K562 (cell line): ENCODE measurements around the gene LENG8. TPM values are rescaled to one million over a fixed set of nuclear protein-coding genes. Genes with fewer than 3 reads are reported as not detected.

ENCODE experiments used
- ATAC-seq: fragments of 200-7000 bp; cut with Tn5 transposase; 3 replicates; pipeline ENCODE4 v1.9.1; 2020; ENCODE audit warnings: moderate library complexity
- BruUV-seq: library from RNA; stranded (reverse); fragments of 400-500 nt; replicated peaks from 2 replicates; lab custom pipeline; 2021; lab: Mats Ljungman, UMichigan
- CTCF ChIA-PET: fragments of 300-600 bp; formaldehyde crosslinking; extraction: SDS; loops from one replicate; lab custom pipeline; 2021; ENCODE audit warnings: low intra/inter-chr PET ratio; lab: Yijun Ruan, JAX
- POLR2A ChIA-PET: fragments of 300-600, 350-650 bp; sonication (Branson Sonifier 250); formaldehyde crosslinking; extraction: SDS; loops from one replicate; lab custom pipeline; 2021; ENCODE audit warnings: antibody characterized with exemption, inconsistent platforms; lab: Yijun Ruan, JAX
- DNase-seq, 4 experiments: peaks; one replicate each; pipeline versions ENCODE4 v3.0.0 to v3.0.0-alpha.2; 2011 to 2018; ENCODE audit warnings: low spot score in 3 of 4, mixed read lengths in 3 of 4; ENCODE audit errors: extremely low read depth in 1 of 4
- FAIRE-seq: peaks from 2 replicates; lab custom pipeline; 2011; peaks lifted over from hg19 to GRCh38; lab: Jason Lieb, UNC
- H2AFZ ChIP-seq: 2 replicates; pipeline ENCODE4 v1.6.0; 2011; ENCODE audit warnings: low read depth, low read length, control low read depth, inconsistent platforms
- H3K27ac ChIP-seq: fragments of 200-600 bp; 3 replicates; pipeline ENCODE4 v1.8.0; 2011; ENCODE audit warnings: low read depth, mild to moderate bottlenecking, control low read depth, inconsistent platforms, low read length, moderate library complexity, mixed read lengths; ENCODE audit errors: extremely low read depth
- H3K27me3 ChIP-seq, 2 experiments: fragments of 300-600 bp in 1 of 2; 2 replicates in 1 of 2; 3 replicates in 1 of 2; pipeline versions ENCODE4 v1.6.0 to v1.8.0; 2011; ENCODE audit warnings: inconsistent platforms in 2 of 2, low read length in 2 of 2, mild to moderate bottlenecking in 1 of 2, mixed read lengths in 1 of 2, moderate library complexity in 1 of 2; ENCODE audit not compliant: control insufficient read depth in 2 of 2, insufficient read depth in 2 of 2
- H3K36me3 ChIP-seq: fragments of 300-600 bp; 3 replicates; pipeline ENCODE4 v1.8.0; 2011; ENCODE audit warnings: mild to moderate bottlenecking, low read length, inconsistent platforms; ENCODE audit not compliant: control insufficient read depth, insufficient read depth
- H3K4me1 ChIP-seq, 2 experiments: fragments of 200-600 bp in 1 of 2; replicated peaks in 1 of 2; 2 replicates in 1 of 2; 3 replicates in 1 of 2; pipeline versions ENCODE4 v1.5.1 to v1.8.0; 2011; ENCODE audit warnings: inconsistent platforms in 2 of 2, low read length in 2 of 2, mild to moderate bottlenecking in 1 of 2, mixed read lengths in 1 of 2, moderate library complexity in 1 of 2; ENCODE audit not compliant: control insufficient read depth in 2 of 2, insufficient read depth in 2 of 2
- H3K4me2 ChIP-seq: 2 replicates; pipeline ENCODE4 v1.6.1; 2011; ENCODE audit warnings: low read length, control low read depth, inconsistent platforms, mixed read lengths; ENCODE audit not compliant: insufficient read depth
- H3K4me3 ChIP-seq: fragments of 200-600 bp; sonication (generic), shearing (Covaris generic); 2 replicates; pipeline ENCODE4 v1.5.1; 2016; ENCODE audit warnings: control low read depth, inconsistent platforms
- H3K79me2 ChIP-seq: fragments of 200-600 bp; 3 replicates; pipeline ENCODE4 v1.8.0; 2011; ENCODE audit warnings: low read length, inconsistent platforms; ENCODE audit not compliant: control insufficient read depth, insufficient read depth
- H3K9ac ChIP-seq, 2 experiments: 2 replicates each; pipeline versions ENCODE4 v1.6.0 to v1.6.1; 2011; ENCODE audit warnings: low read depth in 2 of 2, low read length in 2 of 2, control low read depth in 1 of 2, inconsistent platforms in 1 of 2, mild to moderate bottlenecking in 1 of 2, mixed read lengths in 1 of 2; ENCODE audit not compliant: insufficient read depth in 1 of 2
- H3K9me1 ChIP-seq: one replicate; pipeline ENCODE4 v1.6.0; 2011; ENCODE audit warnings: inconsistent platforms, mild to moderate bottlenecking, low read length, moderate library complexity; ENCODE audit not compliant: control insufficient read depth, insufficient read depth
- H3K9me3 ChIP-seq: replicated peaks from 2 replicates; pipeline ENCODE4 v1.5.1; 2011; ENCODE audit warnings: low read depth, low read length, inconsistent platforms; ENCODE audit not compliant: control insufficient read depth, insufficient read depth
- H4K20me1 ChIP-seq: replicated peaks from 2 replicates; pipeline ENCODE4 v1.6.1; 2011; ENCODE audit warnings: low read length, inconsistent platforms, mixed read lengths; ENCODE audit not compliant: control insufficient read depth, insufficient read depth
- POLR2G ChIP-seq: fragments of 200-400 bp; formaldehyde crosslinking; IDR thresholded peaks from 2 replicates; pipeline ENCODE4 v1.6.1; 2017; ENCODE audit warnings: low read depth, mild to moderate bottlenecking, antibody characterized with exemption, low read length, moderate library complexity
- XRCC3 ChIP-seq: fragments of 450-650 bp; IDR thresholded peaks from 2 replicates; pipeline ENCODE4 v1.6.1; 2017; ENCODE audit warnings: mild to moderate bottlenecking, moderate library complexity
- ZBTB33 ChIP-seq: sonication (generic); formaldehyde crosslinking; IDR thresholded peaks from 2 replicates; pipeline ENCODE4 v1.8.1; 2023; ENCODE audit warnings: mild to moderate bottlenecking, missing genetic modification reagents
- WGBS: fragments of 100-300 bp; shearing (Covaris generic); methylation state at CpG from one replicate; pipeline ENCODE4 v1.1.6; 2016; ENCODE audit warnings: low coverage, mixed read lengths; ENCODE audit not compliant: insufficient coverage; ENCODE audit errors: missing lambda C conversion rate; 5-methylcytosine and 5-hydroxymethylcytosine counted together
- in situ Hi-C: fragments of 300-500 bp; cut with MboI; formaldehyde crosslinking; loops from 4 replicates; pipeline ENCODE4 v1.15.0; 2018; ENCODE audit warnings: inconsistent platforms, mixed read lengths
- intact Hi-C: fragments of 100-400 bp; cut with micrococcal nuclease; formaldehyde crosslinking; loops from 2 replicates; pipeline ENCODE4 v1.14.2; 2022
- polyA plus RNA-seq, 8 experiments: library from polyadenylated mRNA; depleted of rRNA in 4 of 8; stranded (reverse) in 5 of 8; unstranded in 3 of 8; fragments of >200 nt; fragmentation: Nextera tagmentation in 2 of 8; fragmentation: Illumina TruSeq in 1 of 8; extraction: Ambion mirVana in 2 of 8; extraction: Trizol in 1 of 8; gene quantifications; 2 replicates each; pipeline versions ENCODE4 v1.2.1 to v1.2.3, GENCODE V29; 2011 to 2014; ENCODE audit warnings: inconsistent platforms in 1 of 8, missing spikeins in 1 of 8
- total RNA-seq, 7 experiments: library from RNA; depleted of rRNA in 6 of 7; stranded (reverse); fragments of >200 nt in 6 of 7; fragmentation: Illumina TruSeq in 2 of 7; extraction: Trizol in 2 of 7; gene quantifications; 2 replicates each; pipeline versions ENCODE4 v1.2.1 to v1.2.3, GENCODE V29; 2011 to 2021; ENCODE audit warnings: low replicate concordance in 1 of 7

Gene LENG8
- total and polyA plus RNA-seq, 9 of the 15 experiments (the other 6 are each of a cell fraction or from before 2014, with no cell fraction given) = 0.74 to 146 (median 28.1) TPM

GRCh38 chr19:54455786-54456422 is 6.9 kb downstream of the LENG8 start:
- H3K4me1 ChIP-seq = peaks cover 7 to 27% of the 10 kb centered on the region in 2 experiments; a peak in 4 of 5 replicates
- ChIA-PET CTCF (no interaction called here), POLR2A (interaction anchor here (3.4 kb wide), 1 partner anchor 7 kb away, joined by 34 read pairs; the partner anchor contains the start of gene LENG9)
- no peak overlapping the region for H3K9ac ChIP-seq
- in situ Hi-C loops (no loop called here), intact Hi-C loops (no loop called here)
- no peak overlapping the region for H2AFZ ChIP-seq
- no peaks in the 10 kb centered on the region for H3K9me3 ChIP-seq
- FAIRE-seq (no peak), ATAC-seq (no peak), DNase-seq (peak in 1 of 4 experiments; percentile 19)
- BruUV-seq = no TSS peak
- no peaks in the 10 kb centered on the region for H3K27me3 ChIP-seq
- H3K36me3 ChIP-seq = peaks cover 98% of the 10 kb centered on the region
- peaks cover 32% of the 10 kb centered on the region for H4K20me1 ChIP-seq
- no peak overlapping the region for H3K4me2 ChIP-seq
- peaks cover 11% of the 10 kb centered on the region for H3K9me1 ChIP-seq
- peaks cover 34% of the 10 kb centered on the region for H3K79me2 ChIP-seq
- no peak overlapping the region for H3K4me3 ChIP-seq
- H3K27ac ChIP-seq = no peak overlapping the region
- TF ChIP-seq XRCC3 = no peak
- 0 out of 2 replicates have a peak, but pooled peaks have one; percentile 20 for TF ChIP-seq ZBTB33
- peak; percentile 10; the same call in 1 of the 2 replicates for TF ChIP-seq POLR2G
- WGBS = 96% methylated on average over 27 of the region's 40 CpGs
